ENCODE results near the gene SNRNP70.

SNRNP70 gene

GRCh38 chr19:49109569-49110233, 24.4 kb downstream of the SNRNP70 start:
- ChIA-PET CTCF (interaction anchor here (1.2 to 2.8 kb wide), 2 partner anchors 12 to 99 kb away, joined by 3 to 10 read pairs; no protein-coding TSS in a partner anchor), POLR2A (no interaction called here)
- no peak for DNase-seq (ENCODE audit: extremely low spot score)
- TF ChIP-seq CTCF (IDR thresholded peaks at IDR 0.05; ENCODE audit: control extremely low read depth, extremely low read depth, low read depth, missing control alignments), result no peak

- DNase-seq (ENCODE audit: extremely low spot score), result no peak
- no peak for TF ChIP-seq CTCF (IDR thresholded peaks at IDR 0.05; ENCODE audit: control extremely low read depth, extremely low read depth, low read depth, missing control alignments)
- POLR2A ChIA-PET, result interaction anchor here (0.6 kb wide), 1 partner anchor 199 kb away, joined by 7 read pairs; no protein-coding TSS in a partner anchor
- CTCF ChIA-PET, result interaction anchor here (0.8 to 2.8 kb wide), 3 partner anchors 12 to 55 kb away, joined by 3 to 10 read pairs (median 3); no protein-coding TSS in a partner anchor
These were observed 25.3 kb downstream of the SNRNP70 start for GRCh38 chr19:49110567-49110966.

- no peak for DNase-seq (ENCODE audit: extremely low spot score)
- ChIA-PET CTCF (interaction anchor here (0.8 to 2.8 kb wide), 4 partner anchors 13 to 88 kb away, joined by 3 to 10 read pairs (median 4); no protein-coding TSS in a partner anchor), POLR2A (no interaction called here)
- no peak for TF ChIP-seq CTCF (IDR thresholded peaks at IDR 0.05; ENCODE audit: control extremely low read depth, extremely low read depth, low read depth, missing control alignments)
These were observed 26.2 kb downstream of the SNRNP70 start for GRCh38 chr19:49111218-49111998.

GRCh38 chr19:49113762-49114629, 28.7 kb downstream of the SNRNP70 start, which contains the start of gene LIN7B:
LIN7B (plus strand) TSS chr19:49114370; CDS start chr19:49114405, 35 bp downstream.
- POLR2A ChIA-PET, result interaction anchor here (0.6 to 1.4 kb wide), 2 partner anchors 13 to 16 kb away, joined by 6 to 7 read pairs; no protein-coding TSS in a partner anchor
- DNase-seq (ENCODE audit: extremely low spot score), result peak; percentile 93
- CTCF ChIA-PET, result interaction anchor here (0.7 to 3.8 kb wide), 23 partner anchors 7 to 212 kb away, joined by 3 to 37 read pairs (median 4); partner anchors contain the start of genes GYS1, RUVBL2 and SLC6A16
- TF ChIP-seq CTCF (IDR thresholded peaks at IDR 0.05; ENCODE audit: control extremely low read depth, extremely low read depth, low read depth, missing control alignments), result peak; percentile 75

GRCh38 chr19:49114630-49115363, 29.5 kb downstream of the SNRNP70 start:
- CTCF ChIA-PET, result interaction anchor here (0.7 to 3.8 kb wide), 20 partner anchors 8 to 211 kb away, joined by 3 to 37 read pairs (median 4); partner anchors contain the start of genes GYS1, RUVBL2 and SLC6A16
- POLR2A ChIA-PET, result interaction anchor here (0.6 to 1.4 kb wide), 2 partner anchors 12 to 17 kb away, joined by 6 to 7 read pairs; no protein-coding TSS in a partner anchor
- no peak for DNase-seq (ENCODE audit: extremely low spot score)

More at GRCh38 chr19:49114630-49115363, 29.5 kb downstream of the SNRNP70 start:
- no peak for TF ChIP-seq CTCF (IDR thresholded peaks at IDR 0.05; ENCODE audit: control extremely low read depth, extremely low read depth, low read depth, missing control alignments)
